Measurements from ENCODE around the gene WWP2. TPM values are rescaled to one million over a fixed set of nuclear protein-coding genes. Genes with fewer than 3 reads are reported as not detected.

The WWP2 gene
- total RNA-seq, 3 donors from 2014 or later (not counting 1 experiment from before 2014, with no cell fraction given) = 72.8 to 95.6 (median 81.6) TPM

DNA sequence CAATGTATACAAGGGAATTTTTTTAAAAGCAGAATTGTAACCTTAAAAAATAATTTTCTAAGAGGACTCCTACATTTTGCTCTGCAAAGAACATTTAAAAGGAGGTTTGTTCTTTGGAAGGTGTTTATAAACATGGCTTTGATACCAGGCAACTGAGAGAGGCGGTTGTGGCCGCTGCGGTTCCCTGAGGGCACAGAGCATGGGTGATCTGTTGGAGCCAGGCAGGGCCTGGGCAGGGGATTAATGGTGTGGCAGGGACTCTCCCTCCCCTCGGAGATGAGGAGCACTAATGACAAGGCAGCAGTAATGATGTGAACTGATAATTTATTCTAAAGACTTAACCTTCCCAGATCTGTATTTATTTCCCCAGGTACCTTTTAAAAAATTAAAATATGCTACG is 65.4 kb downstream of the WWP2 start:
- no peak overlapping the region for H3K4me3 Mint-ChIP-seq
- H3K27me3 Mint-ChIP-seq (ENCODE audit: low read depth in 2 of 2) = no peaks in the 10 kb centered on the region
- no peak overlapping the region for H3K27ac Mint-ChIP-seq
- no peak overlapping the region for H3K27ac ChIP-seq (ENCODE audit: low read length)
- no peak for DNase-seq
- no peak for ATAC-seq
- H3K4me3 ChIP-seq (ENCODE audit: low read length) = no peak overlapping the region
- H3K4me1 ChIP-seq (ENCODE audit: control insufficient read depth, insufficient read depth, low read length) = peaks cover 5% of the 10 kb centered on the region
- no peaks in the 10 kb centered on the region for H3K9me3 ChIP-seq (ENCODE audit: control insufficient read depth, insufficient read depth, low read length)
- no peaks in the 10 kb centered on the region for H3K9me3 Mint-ChIP-seq
- peaks cover 6 to 14% of the 10 kb centered on the region in 2 donors for H3K4me1 Mint-ChIP-seq
- peaks cover 13% of the 10 kb centered on the region for H3K36me3 ChIP-seq (ENCODE audit: control insufficient read depth, insufficient read depth, low read length)
- TF ChIP-seq, protein P1, sequence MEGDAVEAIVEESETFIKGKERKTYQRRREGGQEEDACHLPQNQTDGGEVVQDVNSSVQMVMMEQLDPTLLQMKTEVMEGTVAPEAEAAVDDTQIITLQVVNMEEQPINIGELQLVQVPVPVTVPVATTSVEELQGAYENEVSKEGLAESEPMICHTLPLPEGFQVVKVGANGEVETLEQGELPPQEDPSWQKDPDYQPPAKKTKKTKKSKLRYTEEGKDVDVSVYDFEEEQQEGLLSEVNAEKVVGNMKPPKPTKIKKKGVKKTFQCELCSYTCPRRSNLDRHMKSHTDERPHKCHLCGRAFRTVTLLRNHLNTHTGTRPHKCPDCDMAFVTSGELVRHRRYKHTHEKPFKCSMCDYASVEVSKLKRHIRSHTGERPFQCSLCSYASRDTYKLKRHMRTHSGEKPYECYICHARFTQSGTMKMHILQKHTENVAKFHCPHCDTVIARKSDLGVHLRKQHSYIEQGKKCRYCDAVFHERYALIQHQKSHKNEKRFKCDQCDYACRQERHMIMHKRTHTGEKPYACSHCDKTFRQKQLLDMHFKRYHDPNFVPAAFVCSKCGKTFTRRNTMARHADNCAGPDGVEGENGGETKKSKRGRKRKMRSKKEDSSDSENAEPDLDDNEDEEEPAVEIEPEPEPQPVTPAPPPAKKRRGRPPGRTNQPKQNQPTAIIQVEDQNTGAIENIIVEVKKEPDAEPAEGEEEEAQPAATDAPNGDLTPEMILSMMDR (IDR thresholded peaks at IDR 0.05) = no peak
- no peaks in the 10 kb centered on the region for H3K36me3 Mint-ChIP-seq
- 100% methylated on average over 4 of the region's 5 CpGs for WGBS (ENCODE audit: insufficient coverage)
- intact Hi-C loops (cut with micrococcal nuclease) = no loop called here
- H3K27me3 ChIP-seq (ENCODE audit: control insufficient read depth, insufficient read depth, low read length) = no peaks in the 10 kb centered on the region

DNA sequence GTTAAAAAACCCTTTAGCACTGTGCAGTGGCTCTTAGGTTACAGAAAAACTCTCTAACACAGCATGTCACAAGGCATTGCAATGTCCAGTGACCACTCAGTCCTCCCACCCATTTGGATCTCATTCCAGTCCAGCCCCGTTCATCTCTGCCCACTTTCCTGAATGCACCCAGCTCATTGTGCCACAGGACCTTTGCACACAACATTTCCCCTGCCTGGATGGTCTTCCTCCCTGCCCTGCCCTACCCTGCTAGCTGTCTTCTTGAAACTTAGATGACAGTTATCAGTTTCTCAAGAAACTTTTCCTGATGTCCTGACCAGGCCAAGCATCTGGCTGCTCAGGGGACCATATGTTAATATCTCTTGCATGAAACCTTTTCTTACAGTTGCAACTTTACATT is 67.2 kb downstream of the WWP2 start:
- H3K4me1 Mint-ChIP-seq = peaks cover 10 to 21% of the 10 kb centered on the region in 2 donors

GRCh38 chr16:69830146-69830533 is 68.0 kb downstream of the WWP2 start:
- H3K4me1 ChIP-seq (ENCODE audit: control insufficient read depth, insufficient read depth, low read length) = no peaks in the 10 kb centered on the region
- WGBS (ENCODE audit: insufficient coverage) = 99% methylated on average over 5 of the region's 5 CpGs
- no peaks in the 10 kb centered on the region for H3K9me3 ChIP-seq (ENCODE audit: control insufficient read depth, insufficient read depth, low read length)
- DNase-seq (no peak), ATAC-seq (no peak)
- Mint-ChIP-seq H3K27me3 (ENCODE audit: low read depth in 2 of 2) (no peaks in the 10 kb centered on the region), H3K9me3 (no peaks in the 10 kb centered on the region), H3K4me1 (peaks cover 12 to 18% of the 10 kb centered on the region in 2 donors), H3K27ac (peak overlapping the region; percentile 50 to 68), H3K4me3 (no peak overlapping the region), H3K36me3 (no peaks in the 10 kb centered on the region)
- intact Hi-C loops (cut with micrococcal nuclease) = no loop called here
- no peak overlapping the region for H3K4me3 ChIP-seq (ENCODE audit: low read length)
- TF ChIP-seq, protein P1 (IDR thresholded peaks at IDR 0.05) = no peak
- no peaks in the 10 kb centered on the region for H3K27me3 ChIP-seq (ENCODE audit: control insufficient read depth, insufficient read depth, low read length)
- H3K36me3 ChIP-seq (ENCODE audit: control insufficient read depth, insufficient read depth, low read length) = peaks cover 11% of the 10 kb centered on the region
- H3K27ac ChIP-seq (ENCODE audit: low read length) = no peak overlapping the region

More for the DNA sequence above, 67.2 kb downstream of the WWP2 start:
- no peaks in the 10 kb centered on the region for H3K27me3 Mint-ChIP-seq (ENCODE audit: low read depth in 2 of 2)
- ATAC-seq (no peak), DNase-seq (no peak)
- H3K4me3 Mint-ChIP-seq = no peak overlapping the region
- Histone ChIP-seq H3K4me1 (ENCODE audit: control insufficient read depth, insufficient read depth, low read length) (no peaks in the 10 kb centered on the region), H3K27ac (ENCODE audit: low read length) (no peak overlapping the region), H3K9me3 (ENCODE audit: control insufficient read depth, insufficient read depth, low read length) (no peaks in the 10 kb centered on the region), H3K4me3 (ENCODE audit: low read length) (no peak overlapping the region), H3K27me3 (ENCODE audit: control insufficient read depth, insufficient read depth, low read length) (no peaks in the 10 kb centered on the region), H3K36me3 (ENCODE audit: control insufficient read depth, insufficient read depth, low read length) (peaks cover 11% of the 10 kb centered on the region)
- TF ChIP-seq, protein P1 (IDR thresholded peaks at IDR 0.05) = no peak
- intact Hi-C loops (cut with micrococcal nuclease) = no loop called here
- H3K27ac Mint-ChIP-seq = peak overlapping the region in 1 of 2 donors; percentile 1
- no peaks in the 10 kb centered on the region for H3K36me3 Mint-ChIP-seq
- WGBS (ENCODE audit: insufficient coverage) = 94% methylated on average over 1 of the region's 1 CpG
- H3K9me3 Mint-ChIP-seq = no peaks in the 10 kb centered on the region

- no peak for DNase-seq
- no peak overlapping the region for H3K27ac ChIP-seq (ENCODE audit: low read length)
- Mint-ChIP-seq H3K9me3 (no peaks in the 10 kb centered on the region), H3K4me1 (peaks cover 12 to 18% of the 10 kb centered on the region in 2 donors), H3K27me3 (ENCODE audit: low read depth in 2 of 2) (no peaks in the 10 kb centered on the region), H3K27ac (peak overlapping the region; percentile 50 to 68), H3K4me3 (no peak overlapping the region), H3K36me3 (no peaks in the 10 kb centered on the region)
- no peaks in the 10 kb centered on the region for H3K27me3 ChIP-seq (ENCODE audit: control insufficient read depth, insufficient read depth, low read length)
- H3K36me3 ChIP-seq (ENCODE audit: control insufficient read depth, insufficient read depth, low read length) = peaks cover 11% of the 10 kb centered on the region
- intact Hi-C loops (cut with micrococcal nuclease) = no loop called here
- H3K4me3 ChIP-seq (ENCODE audit: low read length) = no peak overlapping the region
- TF ChIP-seq, protein P1 (IDR thresholded peaks at IDR 0.05) = no peak
- H3K9me3 ChIP-seq (ENCODE audit: control insufficient read depth, insufficient read depth, low read length) = no peaks in the 10 kb centered on the region
- WGBS (ENCODE audit: insufficient coverage) = 95% methylated on average over 10 of the region's 10 CpGs
- H3K4me1 ChIP-seq (ENCODE audit: control insufficient read depth, insufficient read depth, low read length) = no peaks in the 10 kb centered on the region
- ATAC-seq = no peak
Measured at GRCh38 chr16:69830534-69831211, 68.5 kb downstream of the WWP2 start.
